Activated naive CD4-positive, alpha-beta T cell treated with anti-CD3 and anti-CD28 coated beads, Interleukin-2, amount 50 U/mL, for 24 hours (primary cell): ENCODE measurements around the gene BIRC3.
"Not testable (repeated sequence)": the region's sequence is repeated elsewhere in the genome, so short reads cannot be mapped to it uniquely, and the experiment has no call there.

Experiments
- H3K27ac Mint-ChIP-seq: one replicate; pipeline ENCODE4 v1.8.0; 2021; ENCODE audit warnings: mild to moderate bottlenecking, mixed read lengths
- H3K27me3 Mint-ChIP-seq: one replicate; pipeline ENCODE4 v1.8.0; 2021; ENCODE audit warnings: mixed read lengths
- H3K36me3 Mint-ChIP-seq: one replicate; pipeline ENCODE4 v1.8.0; 2021; ENCODE audit warnings: mixed read lengths
- H3K4me1 Mint-ChIP-seq: one replicate; pipeline ENCODE4 v1.8.0; 2021; ENCODE audit warnings: mixed read lengths
- H3K4me3 Mint-ChIP-seq: one replicate; pipeline ENCODE4 v1.8.0; 2021; ENCODE audit warnings: mild to moderate bottlenecking, mixed read lengths
- H3K9me3 Mint-ChIP-seq: one replicate; pipeline ENCODE4 v1.8.0; 2021; ENCODE audit warnings: mixed read lengths

BIRC3 gene

DNA sequence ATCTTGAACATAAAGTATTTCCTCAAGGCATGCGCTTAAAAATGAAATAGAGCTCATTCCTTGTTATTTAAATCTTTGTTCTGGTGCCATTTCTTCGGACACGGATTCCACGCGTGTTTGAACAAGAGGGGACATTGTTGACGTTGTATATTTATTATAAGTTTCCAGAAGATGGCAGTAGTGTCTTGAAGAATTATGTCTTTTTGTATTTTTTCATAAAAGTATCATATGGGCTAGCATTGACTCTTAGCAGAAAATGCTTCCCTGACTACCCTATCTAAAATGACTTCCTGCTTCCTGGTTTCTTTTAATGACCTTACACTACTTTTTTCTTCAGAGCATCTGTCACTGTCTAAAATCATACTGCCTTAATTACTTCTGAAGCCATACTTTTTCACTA is 50.1 kb downstream of the BIRC3 start:
- H3K4me1 Mint-ChIP-seq = peaks cover 49% of the 10 kb centered on the region
- H3K4me3 Mint-ChIP-seq = no peak overlapping the region
- peak overlapping the region; percentile 73 for H3K27ac Mint-ChIP-seq
- H3K36me3 Mint-ChIP-seq = peaks cover 31% of the 10 kb centered on the region
- H3K9me3 Mint-ChIP-seq = no peaks in the 10 kb centered on the region
- H3K27me3 Mint-ChIP-seq = no peaks in the 10 kb centered on the region

- Mint-ChIP-seq H3K36me3 (peaks cover 25% of the 10 kb centered on the region), H3K27me3 (no peaks in the 10 kb centered on the region), H3K27ac (peak overlapping the region; percentile 53), H3K4me1 (peaks cover 42% of the 10 kb centered on the region), H3K9me3 (no peaks in the 10 kb centered on the region), H3K4me3 (no peak overlapping the region)
Observed at GRCh38 chr11:102368472-102368871, 51.2 kb downstream of the BIRC3 start.

DNA sequence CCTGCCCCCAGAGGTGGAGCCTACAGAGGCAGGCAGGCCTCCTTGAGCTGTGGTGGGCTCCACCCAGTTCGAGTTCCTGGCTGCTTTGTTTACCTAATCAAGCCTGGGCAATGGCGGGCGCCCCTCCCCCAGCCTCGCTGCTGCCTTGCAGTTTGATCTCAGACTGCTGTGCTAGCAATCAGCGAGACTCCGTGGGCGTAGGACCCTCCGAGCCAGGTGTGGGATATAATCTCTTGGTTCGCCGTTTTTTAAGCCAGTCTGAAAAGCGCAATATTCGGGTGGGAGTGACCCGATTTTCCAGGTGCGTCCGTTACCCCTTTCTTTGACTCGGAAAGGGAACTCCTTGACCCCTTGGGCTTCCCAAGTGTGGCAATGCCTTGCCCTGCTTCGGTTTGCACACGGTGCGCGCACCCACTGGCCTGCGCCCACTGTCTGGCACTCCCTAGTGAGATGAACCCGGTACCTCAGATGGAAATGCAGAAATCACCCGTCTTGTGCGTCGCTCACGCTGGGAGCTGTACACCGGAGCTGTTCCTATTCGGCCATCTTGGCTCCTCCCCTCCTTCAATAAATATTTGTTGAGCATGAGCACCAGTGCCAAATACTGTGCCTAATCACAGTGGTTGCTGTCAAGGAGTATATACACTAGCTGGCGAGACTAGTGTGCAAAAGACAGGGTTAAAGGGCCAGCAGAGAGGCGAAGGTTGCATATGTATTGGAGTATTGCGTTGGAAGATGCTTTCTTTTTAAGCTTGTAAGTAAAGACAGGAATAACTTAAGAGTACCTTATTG is 57.5 kb downstream of the BIRC3 start:
- H3K36me3 Mint-ChIP-seq = peaks cover 21% of the 10 kb centered on the region
- not testable (repeated sequence) for H3K9me3 Mint-ChIP-seq, H3K27ac Mint-ChIP-seq, H3K4me3 Mint-ChIP-seq, H3K27me3 Mint-ChIP-seq
- H3K4me1 Mint-ChIP-seq = peaks cover 50% of the 10 kb centered on the region

GRCh38 chr11:102375720-102376399 is 58.6 kb downstream of the BIRC3 start:
- H3K27ac Mint-ChIP-seq = no peak overlapping the region
- peaks cover 50% of the 10 kb centered on the region for H3K4me1 Mint-ChIP-seq
- no peaks in the 10 kb centered on the region for H3K27me3 Mint-ChIP-seq
- no peak overlapping the region for H3K4me3 Mint-ChIP-seq
- H3K9me3 Mint-ChIP-seq = no peaks in the 10 kb centered on the region
- peaks cover 22% of the 10 kb centered on the region for H3K36me3 Mint-ChIP-seq

DNA sequence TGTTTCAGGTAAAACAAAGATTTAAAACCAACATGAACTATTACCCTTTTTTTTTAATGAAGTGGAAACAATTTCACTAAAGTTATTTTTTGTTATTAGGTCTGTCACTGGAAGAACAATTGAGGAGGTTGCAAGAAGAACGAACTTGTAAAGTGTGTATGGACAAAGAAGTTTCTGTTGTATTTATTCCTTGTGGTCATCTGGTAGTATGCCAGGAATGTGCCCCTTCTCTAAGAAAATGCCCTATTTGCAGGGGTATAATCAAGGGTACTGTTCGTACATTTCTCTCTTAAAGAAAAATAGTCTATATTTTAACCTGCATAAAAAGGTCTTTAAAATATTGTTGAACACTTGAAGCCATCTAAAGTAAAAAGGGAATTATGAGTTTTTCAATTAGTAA is 60.6 kb downstream of the BIRC3 start:
- H3K4me1 Mint-ChIP-seq = peaks cover 52% of the 10 kb centered on the region
- peaks cover 27% of the 10 kb centered on the region for H3K36me3 Mint-ChIP-seq
- H3K9me3 Mint-ChIP-seq = no peaks in the 10 kb centered on the region
- H3K4me3 Mint-ChIP-seq = no peak overlapping the region
- H3K27me3 Mint-ChIP-seq = no peaks in the 10 kb centered on the region
- H3K27ac Mint-ChIP-seq = peak overlapping the region; percentile 23

DNA sequence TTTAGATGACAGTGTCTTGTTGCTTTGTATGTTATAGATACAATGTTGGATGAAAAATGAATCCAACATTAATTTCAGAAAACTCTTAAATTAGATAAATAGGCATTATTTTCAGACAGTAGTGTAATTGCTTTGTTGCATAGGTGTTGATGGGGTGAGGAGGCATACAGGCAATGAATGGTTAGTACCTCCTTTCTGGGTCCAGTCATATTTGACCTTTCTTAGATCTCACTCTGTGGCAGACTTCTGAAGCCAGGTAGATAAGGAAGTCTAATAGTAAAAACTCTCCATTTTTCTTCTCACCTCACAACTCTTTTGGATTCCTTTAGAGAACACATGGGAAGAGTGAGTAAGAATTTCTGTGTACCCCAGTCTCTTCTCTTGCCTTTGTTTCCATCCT is 61.5 kb downstream of the BIRC3 start:
- H3K27me3 Mint-ChIP-seq = no peaks in the 10 kb centered on the region
- H3K4me1 Mint-ChIP-seq = peaks cover 62% of the 10 kb centered on the region
- peaks cover 25% of the 10 kb centered on the region for H3K36me3 Mint-ChIP-seq
- H3K4me3 Mint-ChIP-seq = no peak overlapping the region
- peak overlapping the region; percentile 51 for H3K27ac Mint-ChIP-seq
- no peaks in the 10 kb centered on the region for H3K9me3 Mint-ChIP-seq

- peak overlapping the region; percentile 25 for H3K27ac Mint-ChIP-seq
- peaks cover 66% of the 10 kb centered on the region for H3K4me1 Mint-ChIP-seq
- H3K4me3 Mint-ChIP-seq = no peak overlapping the region
- peaks cover 29% of the 10 kb centered on the region for H3K36me3 Mint-ChIP-seq
- H3K27me3 Mint-ChIP-seq = no peaks in the 10 kb centered on the region
- no peaks in the 10 kb centered on the region for H3K9me3 Mint-ChIP-seq
Observed at GRCh38 chr11:102382384-102382783, 65.1 kb downstream of the BIRC3 start.

DNA sequence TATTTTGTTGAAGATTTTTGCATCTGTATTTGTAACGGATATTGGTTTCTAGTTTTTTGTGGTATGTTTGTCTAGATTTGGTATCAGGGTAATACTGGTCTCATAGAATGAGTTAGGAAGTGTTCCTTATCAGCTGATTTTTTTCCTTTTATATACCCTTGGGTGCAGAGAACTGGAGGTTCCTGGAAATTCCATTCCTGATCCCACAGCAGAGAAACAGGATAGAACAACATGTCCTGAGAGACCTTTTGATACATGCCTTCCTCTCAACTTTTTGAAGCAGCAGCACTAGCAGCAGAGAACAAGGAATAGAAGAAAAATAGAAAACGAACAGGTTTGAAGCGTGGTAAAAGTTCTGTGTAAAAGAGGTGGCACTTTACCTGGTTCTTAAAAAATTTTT is 66.6 kb downstream of the BIRC3 start:
- no peak overlapping the region for H3K4me3 Mint-ChIP-seq
- peaks cover 54% of the 10 kb centered on the region for H3K4me1 Mint-ChIP-seq
- no peaks in the 10 kb centered on the region for H3K27me3 Mint-ChIP-seq
- peaks cover 29% of the 10 kb centered on the region for H3K36me3 Mint-ChIP-seq
- no peaks in the 10 kb centered on the region for H3K9me3 Mint-ChIP-seq
- no peak overlapping the region for H3K27ac Mint-ChIP-seq

GRCh38 chr11:102384419-102385079 is 67.3 kb downstream of the BIRC3 start:
- no peak overlapping the region for H3K4me3 Mint-ChIP-seq
- no peaks in the 10 kb centered on the region for H3K9me3 Mint-ChIP-seq
- H3K27ac Mint-ChIP-seq = no peak overlapping the region
- peaks cover 29% of the 10 kb centered on the region for H3K36me3 Mint-ChIP-seq
- peaks cover 49% of the 10 kb centered on the region for H3K4me1 Mint-ChIP-seq
- H3K27me3 Mint-ChIP-seq = no peaks in the 10 kb centered on the region

DNA sequence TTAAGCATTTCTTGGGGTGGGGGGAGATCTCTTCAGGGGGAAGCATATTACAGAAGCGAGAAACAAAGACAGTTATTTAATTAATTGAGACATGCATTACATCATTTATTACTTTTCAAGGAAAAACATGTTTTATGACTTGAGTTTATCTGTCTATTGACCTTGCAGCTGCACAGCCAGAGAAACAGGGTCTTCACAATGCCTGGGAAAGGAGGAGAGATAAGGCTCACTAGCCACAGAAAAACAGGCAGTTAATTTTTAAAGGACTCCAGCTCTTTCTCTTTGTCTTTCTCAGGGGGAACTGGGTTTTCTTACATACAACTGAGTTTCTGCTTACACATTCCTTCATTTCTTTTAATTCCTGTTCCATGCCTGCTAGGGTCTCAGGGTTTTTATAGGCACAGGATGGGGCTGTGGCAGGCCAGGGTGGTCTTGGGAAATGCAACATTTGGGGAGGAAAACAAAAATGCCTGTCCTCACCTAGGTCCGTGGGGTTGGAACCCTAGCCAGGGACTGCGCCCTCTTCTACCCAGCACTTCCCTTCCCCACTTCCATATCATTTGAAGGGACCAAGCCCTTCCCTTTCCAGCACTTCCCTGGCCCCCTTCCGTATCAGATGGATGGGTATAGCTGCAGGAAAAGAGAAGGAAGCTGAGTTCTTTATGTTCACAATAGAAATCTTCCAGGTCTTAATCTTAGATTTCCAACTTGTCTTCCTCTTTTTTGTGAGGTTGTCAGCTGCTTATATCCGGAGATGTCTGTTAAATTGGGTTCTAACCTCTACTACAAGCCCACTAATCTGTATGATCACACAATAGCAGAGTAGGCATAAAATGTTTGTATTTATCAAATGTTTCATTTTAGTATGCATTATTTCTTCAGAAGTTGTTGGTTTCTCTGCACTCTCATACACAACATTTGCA is 68.1 kb downstream of the BIRC3 start:
- peak overlapping the region; percentile 38 for H3K27ac Mint-ChIP-seq
- no peaks in the 10 kb centered on the region for H3K9me3 Mint-ChIP-seq
- H3K36me3 Mint-ChIP-seq = peaks cover 28% of the 10 kb centered on the region

DNA sequence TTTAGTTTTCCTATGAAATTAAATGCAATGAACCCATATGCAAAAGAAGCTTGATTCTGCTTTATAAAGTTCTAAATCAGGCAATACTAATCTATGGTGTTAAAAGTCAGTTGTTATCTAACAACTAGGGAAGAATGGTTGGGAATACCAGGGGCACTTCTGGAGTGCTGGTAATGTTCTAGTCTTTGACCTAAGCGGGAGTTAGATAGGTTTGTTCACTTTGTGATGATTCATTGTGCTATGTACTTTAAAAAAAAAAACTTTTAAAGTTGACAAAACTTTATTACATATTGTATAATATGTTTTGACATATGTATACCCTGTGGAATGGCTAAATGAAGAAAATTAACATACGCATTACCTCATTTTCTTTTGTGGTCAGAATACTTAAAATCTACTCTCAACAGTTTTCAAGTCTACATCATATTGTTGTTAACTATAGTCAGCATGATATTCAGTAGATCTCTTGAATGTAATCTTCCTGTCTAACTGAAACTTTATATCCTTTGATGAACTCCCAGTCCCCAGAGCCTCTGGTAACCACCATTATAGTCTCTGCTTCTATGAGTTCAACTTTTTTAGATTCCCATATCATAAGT is 69.0 kb downstream of the BIRC3 start:
- Mint-ChIP-seq H3K36me3 (peaks cover 27% of the 10 kb centered on the region), H3K27me3 (no peaks in the 10 kb centered on the region), H3K9me3 (no peaks in the 10 kb centered on the region), H3K4me3 (no peak overlapping the region), H3K27ac (no peak overlapping the region), H3K4me1 (peaks cover 60% of the 10 kb centered on the region)

More for the DNA sequence above, 68.1 kb downstream of the BIRC3 start:
- H3K27me3 Mint-ChIP-seq = no peaks in the 10 kb centered on the region
- no peak overlapping the region for H3K4me3 Mint-ChIP-seq
- peaks cover 52% of the 10 kb centered on the region for H3K4me1 Mint-ChIP-seq

- no peaks in the 10 kb centered on the region for H3K27me3 Mint-ChIP-seq
- H3K27ac Mint-ChIP-seq = peak overlapping the region; percentile 30
- no peak overlapping the region for H3K4me3 Mint-ChIP-seq
- H3K9me3 Mint-ChIP-seq = no peaks in the 10 kb centered on the region
- peaks cover 24% of the 10 kb centered on the region for H3K36me3 Mint-ChIP-seq
- peaks cover 57% of the 10 kb centered on the region for H3K4me1 Mint-ChIP-seq
Observed at GRCh38 chr11:102387043-102387781, 69.9 kb downstream of the BIRC3 start.
